Activated CD8-positive, alpha-beta memory T cell treated with anti-CD3 and anti-CD28 coated beads for 1 hour (primary cell): ENCODE results near the gene CPLANE2.
"Not testable (repeated sequence)": the region's sequence is repeated elsewhere in the genome, so short reads cannot be mapped to it uniquely, and the experiment has no call there.

Experiments
- DNase-seq, 2 donors: peaks; one replicate each; pipeline ENCODE4 v3.0.0-alpha.2; 2020; ENCODE audit warnings: low read depth in 1 of 2; ENCODE audit errors: extremely low read depth in 1 of 2

The CPLANE2 gene

GRCh38 chr1:16210581-16210980 lies 26.4 kb downstream of the CPLANE2 start:
- no peak for DNase-seq

DNA sequence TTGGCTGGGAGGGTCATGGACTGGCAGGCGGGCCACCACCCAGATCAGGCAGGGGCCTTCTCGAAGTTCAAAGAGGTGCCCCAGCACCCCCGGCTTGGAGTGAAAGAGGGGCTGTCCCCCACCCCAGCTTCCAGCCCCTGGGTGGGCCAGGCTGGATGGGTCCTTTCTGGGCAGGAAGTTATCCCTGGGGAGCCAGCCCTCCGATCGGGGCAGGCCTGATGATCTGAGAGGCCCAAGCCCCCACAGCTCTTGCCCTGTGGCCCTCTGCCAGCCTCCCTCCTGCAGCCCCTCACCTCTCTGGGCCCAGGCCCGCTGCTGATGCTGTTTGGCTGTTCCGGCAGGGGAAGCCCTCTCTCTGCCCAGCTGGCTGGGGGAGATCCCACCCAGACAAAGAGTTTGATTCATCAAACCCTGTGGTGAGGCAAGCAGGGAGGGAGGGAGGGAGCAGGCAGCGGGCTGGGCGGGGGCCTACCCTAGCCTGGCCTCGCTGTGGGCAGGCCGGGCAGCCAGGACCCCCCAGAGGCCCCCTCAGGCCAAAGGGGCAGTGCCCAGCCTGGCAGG lies 27.1 kb downstream of the CPLANE2 start:
- no peak for DNase-seq

DNA sequence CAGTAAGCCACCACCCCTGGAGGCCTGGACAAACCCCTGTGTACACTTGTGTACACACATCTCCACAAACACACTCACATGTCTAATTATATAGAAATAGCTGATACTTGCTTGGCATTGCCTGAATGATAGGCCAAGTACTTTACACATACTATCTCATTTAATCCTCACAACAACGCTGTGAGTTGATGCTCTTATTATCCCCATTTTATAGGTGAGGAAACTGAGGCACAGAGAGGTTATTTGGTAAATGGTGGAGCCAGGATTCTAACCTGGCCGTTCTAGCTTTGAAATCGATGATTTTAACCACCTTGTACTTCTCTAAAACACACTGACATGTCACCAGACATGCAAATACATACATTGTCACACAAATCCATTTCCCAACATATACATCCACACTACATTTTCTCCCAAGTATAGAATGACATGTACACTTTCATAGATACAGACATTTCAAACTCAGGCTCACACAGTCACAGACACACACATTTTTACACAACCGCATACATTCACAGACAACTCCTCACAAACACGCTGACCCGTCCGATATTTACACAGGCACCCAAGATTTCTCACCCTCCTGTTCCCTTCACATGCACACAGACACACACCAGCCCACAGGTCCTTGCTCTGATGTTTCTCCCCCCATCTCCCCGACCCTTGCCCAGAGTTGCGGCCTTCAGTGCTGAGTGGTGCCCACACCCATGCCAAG lies 27.7 kb downstream of the CPLANE2 start:
- no peak for DNase-seq

- no peak for DNase-seq
Measured at GRCh38 chr1:16208270-16208987, 28.6 kb downstream of the CPLANE2 start.

DNA sequence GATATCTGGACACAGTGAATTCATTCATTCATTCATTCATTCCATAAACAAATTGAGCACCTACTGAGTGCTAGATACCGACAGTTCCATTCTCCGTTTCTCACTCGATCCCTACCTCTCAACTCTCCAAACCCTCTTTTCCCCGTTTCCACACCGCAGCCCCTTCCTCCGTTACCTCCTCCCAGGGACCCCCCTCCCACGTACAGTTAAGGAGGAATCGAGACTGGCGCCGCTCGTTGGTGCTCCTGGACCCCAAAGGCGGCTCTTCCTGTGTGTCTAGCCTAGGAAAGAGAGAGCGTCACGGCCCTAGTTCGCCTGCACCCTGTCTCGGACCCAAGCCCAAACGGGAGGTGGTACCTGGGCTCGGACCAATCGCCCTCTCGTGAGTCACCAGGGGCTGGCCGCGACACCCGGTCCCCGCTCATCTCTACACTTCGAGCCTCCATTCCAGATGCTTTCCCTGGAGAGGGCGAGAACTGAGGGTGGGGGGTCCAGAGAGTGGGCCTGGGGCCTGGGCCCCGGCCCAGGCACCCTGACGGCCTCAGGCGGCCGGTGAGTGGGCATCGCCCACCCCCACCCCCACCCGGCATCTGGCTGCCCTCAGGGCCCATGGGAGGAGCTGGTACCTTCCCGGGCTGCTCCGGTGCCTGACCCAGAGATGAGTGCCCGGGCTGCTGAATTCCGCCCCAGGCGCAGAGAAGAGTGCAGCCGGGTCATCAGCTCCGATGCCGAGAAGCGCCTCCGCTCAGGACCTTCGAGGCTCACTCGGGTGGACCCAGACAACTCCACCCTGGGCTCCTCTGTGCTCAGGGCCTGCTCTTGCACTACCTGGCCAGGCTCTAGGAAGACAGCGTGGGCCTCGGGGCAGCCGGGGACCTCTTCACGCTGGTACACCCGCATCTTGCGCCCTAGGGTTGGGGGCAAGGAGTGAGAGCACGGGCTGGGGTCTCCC lies 29.4 kb downstream of the CPLANE2 start:
- no peak for DNase-seq

- DNase-seq, result peak; percentile 83 to 90
Measured at GRCh38 chr1:16206547-16207317, 30.3 kb downstream of the CPLANE2 start.

- DNase-seq, result no peak
Measured at GRCh38 chr1:16205891-16206546, 31.0 kb downstream of the CPLANE2 start.

DNA sequence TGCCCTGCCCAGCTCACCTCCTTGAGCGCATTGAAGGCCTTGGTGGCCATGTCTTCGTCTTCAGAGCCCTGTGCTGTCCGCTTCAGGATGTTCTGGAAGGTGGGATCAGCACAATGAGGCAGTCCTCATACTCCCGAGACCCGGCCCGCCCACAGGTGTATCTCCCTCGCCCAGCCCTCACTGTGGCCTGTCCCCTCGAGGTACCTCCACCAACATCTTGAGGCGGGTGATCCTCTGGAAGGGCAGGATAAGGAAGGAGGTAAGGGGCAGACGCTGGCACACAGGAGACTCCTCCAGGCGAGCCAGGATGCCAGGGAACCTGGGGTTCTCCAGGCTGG lies 31.7 kb downstream of the CPLANE2 start:
- no peak for DNase-seq

GRCh38 chr1:16204634-16205333 lies 32.2 kb downstream of the CPLANE2 start:
- peak in 1 of 2 donors; percentile 16 for DNase-seq

DNA sequence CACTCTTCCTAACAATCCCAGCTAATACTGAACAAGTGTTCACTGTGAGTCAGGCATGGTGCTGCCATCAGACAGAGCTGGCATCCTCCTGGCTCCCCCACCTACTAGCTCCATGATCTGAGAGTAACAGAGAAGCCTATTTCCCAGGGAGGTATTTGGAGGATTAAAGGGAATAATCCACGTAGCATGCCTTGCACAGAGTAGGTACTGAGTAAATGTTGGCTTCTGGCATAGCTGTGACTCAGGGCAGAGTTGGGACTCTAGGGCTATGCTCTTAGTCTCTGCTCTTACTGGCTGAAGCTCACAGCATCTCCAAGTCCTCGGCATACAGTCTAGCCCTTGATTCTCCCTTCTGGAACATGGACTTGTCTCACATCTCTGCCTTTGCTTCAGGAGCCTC lies 32.8 kb downstream of the CPLANE2 start:
- no peak for DNase-seq

- no peak for DNase-seq
Measured at GRCh38 chr1:16203550-16203949, 33.4 kb downstream of the CPLANE2 start.

DNA sequence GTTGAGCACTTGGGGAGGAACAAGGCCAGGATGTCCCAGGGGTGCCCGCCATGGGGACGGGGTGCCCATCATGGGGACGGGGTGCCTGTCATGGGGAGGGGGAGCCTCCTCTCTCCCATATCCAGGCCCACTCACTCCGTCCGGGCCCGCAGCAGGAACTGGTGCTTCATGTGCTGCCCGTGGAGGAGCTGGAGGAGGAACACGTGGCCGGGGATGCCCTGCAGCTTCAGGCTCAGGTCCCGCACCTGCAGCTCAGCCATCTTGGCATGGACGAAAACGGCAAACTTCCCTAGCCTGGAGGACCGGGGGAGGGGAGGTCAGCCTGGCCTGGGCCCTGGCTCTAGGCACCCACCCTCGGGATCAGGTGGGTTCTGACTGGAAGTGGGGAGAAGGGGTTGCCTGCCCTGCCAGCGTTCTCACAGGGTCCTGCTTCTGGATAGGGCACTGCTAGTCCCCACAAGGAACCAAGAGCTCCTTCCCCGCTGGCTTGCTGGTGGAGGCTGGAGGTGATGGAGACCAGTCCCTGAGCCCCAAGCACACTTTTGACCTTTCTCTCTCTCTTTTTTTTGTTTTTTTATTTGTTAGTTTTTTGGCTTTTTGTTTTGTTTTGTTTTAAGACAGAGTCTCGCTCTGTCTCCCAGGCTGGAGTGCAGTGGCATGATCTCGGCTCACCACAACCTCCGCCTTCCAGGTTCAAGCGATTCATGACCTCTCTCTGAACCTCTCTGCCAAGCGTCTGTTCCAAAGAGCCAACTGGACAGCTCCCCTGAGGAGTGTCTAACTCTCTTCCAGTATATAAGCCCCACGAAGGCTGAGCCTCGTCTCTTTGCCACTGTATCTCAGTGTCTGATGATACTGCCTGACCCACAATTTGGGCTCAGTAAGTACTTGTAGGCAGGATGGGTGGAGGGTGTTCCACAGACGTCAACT lies 34.4 kb downstream of the CPLANE2 start:
- no peak for DNase-seq

GRCh38 chr1:16199700-16200099 lies 37.3 kb downstream of the CPLANE2 start:
- no peak for DNase-seq

GRCh38 chr1:16199157-16199501 lies 37.9 kb downstream of the CPLANE2 start:
- DNase-seq, result no peak

GRCh38 chr1:16198444-16199156 lies 38.4 kb downstream of the CPLANE2 start:
- DNase-seq, result no peak

DNA sequence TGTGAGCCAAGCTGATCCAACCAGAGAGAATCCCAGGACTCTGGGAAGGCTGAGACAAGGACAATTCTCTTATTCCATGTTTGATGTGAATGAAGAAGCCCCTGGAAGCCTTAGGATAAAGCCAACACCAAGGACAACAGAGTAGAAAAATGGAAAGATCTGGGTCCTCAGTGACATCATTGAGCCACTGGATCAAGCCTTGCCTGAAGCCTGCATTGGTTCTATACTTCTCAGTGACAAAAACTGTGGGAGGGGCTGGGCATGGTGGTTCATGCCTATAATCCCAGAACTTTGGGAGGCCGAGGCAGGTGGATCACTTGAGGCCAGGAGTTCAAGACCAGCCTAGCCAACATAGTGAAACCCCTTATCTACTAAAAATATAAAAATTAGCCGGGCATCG lies 40.1 kb downstream of the CPLANE2 start:
- DNase-seq, result no peak

DNA sequence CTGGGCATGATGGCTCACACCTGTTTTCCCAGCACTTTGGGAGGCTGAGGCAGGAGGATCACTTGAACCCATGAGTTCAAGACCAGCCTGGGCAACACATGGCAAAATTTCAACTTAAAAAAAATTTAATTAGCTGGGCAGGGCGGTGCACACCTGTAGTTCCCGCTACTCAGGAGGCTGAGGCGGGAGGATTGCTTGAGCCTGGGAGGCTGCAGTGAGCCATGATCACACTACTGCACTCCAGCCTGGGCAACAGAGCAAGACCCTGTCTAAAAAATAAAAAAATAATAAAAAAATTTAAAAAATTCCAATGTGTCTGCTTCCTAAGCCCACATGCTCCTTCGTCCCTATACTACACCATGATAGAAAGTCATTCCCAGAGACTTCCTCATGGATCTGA lies 40.8 kb downstream of the CPLANE2 start:
- DNase-seq, result not testable (repeated sequence)

DNA sequence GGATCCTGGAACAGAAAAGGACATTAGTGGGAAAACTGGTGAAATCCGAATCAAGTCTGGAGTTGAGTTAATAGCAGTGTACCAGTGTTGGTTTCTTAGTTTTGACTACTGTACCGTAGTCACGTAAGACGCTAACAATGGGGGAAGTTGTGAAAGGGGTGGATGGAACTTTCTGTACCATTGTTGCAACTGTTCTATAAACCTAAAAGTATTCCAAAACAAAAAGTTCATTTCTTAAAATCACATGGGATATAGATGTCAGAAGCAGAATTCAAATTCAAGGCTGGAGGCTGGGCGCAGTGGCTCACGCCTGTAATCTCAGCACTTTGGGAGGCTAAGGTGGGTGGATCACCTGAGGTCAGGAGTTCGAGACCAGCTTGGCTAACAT lies 41.5 kb downstream of the CPLANE2 start:
- DNase-seq, result no peak
